GM12874 (cell line): ENCODE measurements around the gene BRD3.

Source experiments
- CTCF ChIP-seq: IDR thresholded peaks from 2 replicates; pipeline ENCODE4 v1.5.1; 2011; ENCODE audit warnings: low read depth, mild to moderate bottlenecking, control low read depth, low read length, moderate library complexity; ENCODE audit not compliant: insufficient read depth

Gene BRD3

GRCh38 chr9:134050726-134051125 lies 17.1 kb downstream of the BRD3 start:
- TF ChIP-seq CTCF: no peak

GRCh38 chr9:134049772-134050588 lies 17.8 kb downstream of the BRD3 start:
- TF ChIP-seq CTCF: no peak

GRCh38 chr9:134049236-134049635 lies 18.6 kb downstream of the BRD3 start:
- TF ChIP-seq CTCF: no peak

- no peak for TF ChIP-seq CTCF
Measured at GRCh38 chr9:134048582-134048968, 19.3 kb downstream of the BRD3 start.

GRCh38 chr9:134047868-134048581 lies 19.8 kb downstream of the BRD3 start:
- no peak for TF ChIP-seq CTCF

GRCh38 chr9:134046894-134047681 lies 20.7 kb downstream of the BRD3 start:
- TF ChIP-seq CTCF: no peak
